Measurements from ENCODE around the gene ATP4B.
"Not testable (repeated sequence)": the region's sequence is repeated elsewhere in the genome, so short reads cannot be mapped to it uniquely, and the experiment has no call there.

The ATP4B gene

DNA sequence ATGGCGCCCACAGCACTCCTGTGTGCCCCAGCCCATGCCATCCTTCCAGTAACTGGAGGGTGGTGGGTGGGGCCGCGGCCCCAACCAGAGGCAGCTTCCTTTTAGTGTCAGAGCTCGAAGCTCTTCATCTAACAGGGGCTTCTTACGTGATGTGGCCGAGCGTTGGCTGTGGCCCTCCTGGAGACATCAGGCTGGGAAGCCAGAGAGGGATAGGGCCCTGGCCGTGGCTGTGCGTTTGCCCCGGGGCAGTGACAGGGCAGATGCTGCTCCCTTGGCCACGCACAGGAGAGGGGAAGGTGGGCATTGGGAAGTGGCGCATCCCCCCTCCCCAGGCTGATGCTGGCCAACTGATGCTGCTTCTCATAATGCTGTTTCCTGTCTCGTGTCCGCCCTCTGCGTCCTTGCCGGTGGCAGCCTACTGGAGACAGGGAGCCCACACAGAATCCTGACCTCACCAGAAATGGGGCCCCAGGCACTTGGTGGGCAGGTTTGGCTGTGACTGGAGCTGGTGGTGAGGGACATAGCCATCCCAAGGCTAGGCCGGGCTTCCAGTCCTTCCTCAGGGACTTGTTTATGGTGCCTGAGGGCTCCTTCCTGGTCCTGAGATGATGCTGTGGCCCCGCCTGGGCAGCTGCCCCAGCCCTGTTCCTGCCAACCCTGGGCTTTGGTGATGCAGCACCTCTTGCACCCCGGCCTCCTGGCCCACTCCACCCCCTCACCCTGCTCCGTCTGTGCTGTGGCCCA, 34.3 kb downstream of the ATP4B start:
- DNase-seq: no peak

- DNase-seq: no peak
Measured at GRCh38 chr13:113622791-113623490, 35.1 kb downstream of the ATP4B start.

- not testable (repeated sequence) for DNase-seq
Measured at GRCh38 chr13:113621986-113622550, 35.9 kb downstream of the ATP4B start.

DNA sequence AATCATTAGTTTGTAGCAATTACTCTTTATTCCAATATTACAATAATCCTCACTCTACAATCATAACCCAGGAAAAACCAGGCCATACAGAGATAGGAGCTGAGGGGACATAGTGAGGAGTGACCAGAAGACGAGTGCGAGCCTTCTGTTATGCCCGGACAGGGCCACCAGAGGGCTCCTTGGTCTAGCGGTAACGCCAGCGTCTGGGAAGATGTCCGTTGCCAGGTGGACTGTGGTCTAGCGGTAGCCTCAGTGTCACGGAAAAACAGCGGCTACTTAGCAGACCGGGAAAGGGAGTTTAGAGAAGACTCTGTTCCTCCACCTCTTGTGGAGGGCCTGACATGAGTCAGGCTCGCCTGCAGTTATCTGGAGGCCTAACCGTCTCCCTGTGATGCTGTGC, 36.5 kb downstream of the ATP4B start:
- not testable (repeated sequence) for DNase-seq

- no peak for DNase-seq
Measured at GRCh38 chr13:113621046-113621445, 37.0 kb downstream of the ATP4B start.

DNA sequence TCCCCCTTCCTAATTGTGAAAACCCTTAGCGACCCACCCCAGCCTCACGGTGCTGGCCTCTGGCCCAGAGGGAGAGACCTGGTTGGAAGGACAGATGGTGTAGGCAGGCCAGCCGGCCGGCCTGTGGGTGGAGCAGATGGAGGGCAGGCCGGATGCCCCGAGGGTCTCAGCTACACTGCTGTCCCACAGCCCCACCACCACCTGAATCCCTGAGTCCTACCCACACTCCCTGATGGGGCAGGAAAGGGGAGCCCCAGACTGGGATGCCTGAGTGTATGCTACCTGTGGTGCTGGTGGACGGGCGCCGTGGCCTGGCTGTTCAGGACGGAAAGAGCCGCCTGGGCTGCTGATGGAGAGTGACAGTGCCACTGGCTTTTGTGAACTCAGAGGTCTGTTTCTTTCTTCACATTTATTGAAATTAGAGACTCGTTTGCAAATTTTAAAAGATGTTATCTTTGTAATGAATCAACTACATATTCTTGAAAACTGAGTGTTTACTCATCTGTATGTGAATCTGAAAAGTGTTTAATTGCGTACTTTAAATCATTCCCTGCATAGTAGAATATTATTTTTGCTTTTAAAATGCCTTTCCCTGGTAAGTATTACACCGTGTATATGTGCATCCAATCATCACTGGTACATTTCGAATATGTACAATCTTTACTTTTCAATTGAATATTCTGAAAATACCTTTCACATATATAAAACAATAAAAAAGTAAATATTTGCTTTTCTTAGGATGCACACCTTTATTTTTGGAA, 37.8 kb downstream of the ATP4B start:
- DNase-seq: no peak

DNA sequence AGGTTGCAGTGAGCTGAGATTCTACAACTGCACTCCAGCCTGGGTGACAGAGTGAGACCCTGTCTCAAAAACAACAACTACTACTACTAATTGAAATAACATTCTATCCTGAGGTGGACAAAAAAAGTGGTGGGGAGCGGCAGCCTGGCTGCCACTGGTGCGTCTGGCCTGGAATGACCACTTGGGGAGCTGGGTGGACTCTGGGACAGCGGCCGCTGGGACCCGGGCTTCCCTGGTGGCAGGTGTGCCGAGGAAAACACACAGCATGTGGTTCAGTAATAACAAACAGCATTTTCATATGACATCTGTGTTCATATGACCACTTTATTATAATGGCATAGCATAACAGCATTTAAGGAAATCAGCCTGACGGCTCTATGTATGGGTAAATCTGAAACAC, 39.5 kb downstream of the ATP4B start:
- no peak for DNase-seq

DNA sequence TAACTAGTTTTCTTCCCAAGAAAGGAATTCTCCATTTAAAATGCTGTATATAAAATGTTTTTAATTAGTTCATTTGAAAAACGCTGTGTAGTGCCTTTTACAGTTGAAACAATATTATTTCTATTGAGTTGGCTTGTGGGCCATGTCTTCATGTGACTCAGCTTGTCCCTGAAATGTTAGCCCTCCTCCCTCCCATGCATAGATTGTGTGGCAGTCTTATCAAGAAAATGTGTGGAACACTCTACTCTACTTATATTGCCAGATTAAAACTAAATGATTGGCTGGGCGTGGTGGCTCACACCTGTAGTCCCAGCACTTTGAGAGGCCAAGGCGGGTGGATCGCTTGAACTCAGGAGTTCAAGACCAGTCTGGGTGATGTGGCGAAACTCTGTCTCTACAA, 40.0 kb downstream of the ATP4B start:
- DNase-seq: no peak

DNA sequence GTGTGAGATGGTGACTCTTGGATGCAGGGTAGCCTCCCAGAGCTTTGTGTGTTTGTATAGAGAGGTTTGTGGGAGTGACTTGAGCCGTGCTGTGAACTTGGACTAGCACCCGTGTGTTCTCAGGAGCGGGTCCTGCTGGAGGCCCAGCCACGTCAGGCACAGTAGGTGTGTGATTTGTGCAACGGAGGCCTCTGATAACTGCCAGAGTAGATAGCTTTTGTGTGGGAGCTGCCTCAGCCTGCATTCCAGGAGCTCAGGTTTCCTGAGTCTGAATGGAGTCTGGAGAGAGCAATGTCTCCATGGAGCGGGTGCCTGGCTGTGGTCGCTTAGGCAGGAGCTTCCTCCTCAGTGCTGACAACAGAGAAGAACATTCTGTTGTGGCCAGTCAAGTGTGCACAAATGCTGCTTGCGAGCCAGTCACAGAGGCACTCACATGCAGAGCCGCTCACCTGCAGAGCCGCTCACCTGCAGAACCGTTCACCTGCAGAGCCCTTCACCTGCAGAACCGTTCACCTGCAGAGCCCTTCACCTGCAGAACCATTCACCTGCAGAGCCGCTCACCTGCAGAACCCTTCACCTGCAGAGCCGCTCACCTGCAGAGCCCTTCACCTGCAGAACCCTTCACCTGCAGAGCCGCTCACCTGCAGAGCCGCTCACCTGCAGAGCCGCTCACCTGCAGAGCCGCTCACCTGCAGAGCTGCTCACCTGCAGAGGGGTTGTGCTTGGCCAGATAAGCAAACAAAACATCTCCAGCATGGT, 40.8 kb downstream of the ATP4B start:
- peak; percentile 56 for DNase-seq

DNA sequence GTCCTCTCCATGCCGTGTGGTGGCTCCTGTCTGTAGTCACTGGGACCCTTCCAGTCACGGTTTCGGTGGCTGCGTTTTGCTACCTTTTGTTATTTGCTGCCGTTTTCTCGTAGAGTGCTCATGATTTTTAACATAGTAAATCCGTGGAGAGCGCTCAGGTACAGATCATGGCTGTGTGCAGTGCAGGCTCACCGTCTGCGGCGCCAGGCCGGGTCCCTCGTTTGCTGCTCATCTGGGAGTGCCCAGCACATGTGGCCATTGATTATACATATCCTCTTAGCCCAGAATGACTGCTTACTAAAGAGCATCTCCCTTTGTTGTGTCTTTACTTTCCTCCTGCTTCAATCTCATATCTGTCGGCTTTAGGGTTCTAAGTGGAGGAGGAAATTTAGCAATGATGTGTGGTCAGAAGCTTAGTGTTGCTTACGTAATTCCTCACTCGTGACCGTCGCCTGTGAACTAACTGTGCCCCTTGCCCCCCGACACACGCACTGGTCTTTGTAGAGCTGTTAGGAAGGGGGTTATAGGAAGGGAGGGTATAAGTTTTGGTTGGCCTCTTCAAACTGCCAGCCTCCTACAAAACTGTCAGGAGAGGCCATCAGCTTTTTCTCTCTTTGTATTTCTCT, 41.6 kb downstream of the ATP4B start:
- DNase-seq: no peak

DNA sequence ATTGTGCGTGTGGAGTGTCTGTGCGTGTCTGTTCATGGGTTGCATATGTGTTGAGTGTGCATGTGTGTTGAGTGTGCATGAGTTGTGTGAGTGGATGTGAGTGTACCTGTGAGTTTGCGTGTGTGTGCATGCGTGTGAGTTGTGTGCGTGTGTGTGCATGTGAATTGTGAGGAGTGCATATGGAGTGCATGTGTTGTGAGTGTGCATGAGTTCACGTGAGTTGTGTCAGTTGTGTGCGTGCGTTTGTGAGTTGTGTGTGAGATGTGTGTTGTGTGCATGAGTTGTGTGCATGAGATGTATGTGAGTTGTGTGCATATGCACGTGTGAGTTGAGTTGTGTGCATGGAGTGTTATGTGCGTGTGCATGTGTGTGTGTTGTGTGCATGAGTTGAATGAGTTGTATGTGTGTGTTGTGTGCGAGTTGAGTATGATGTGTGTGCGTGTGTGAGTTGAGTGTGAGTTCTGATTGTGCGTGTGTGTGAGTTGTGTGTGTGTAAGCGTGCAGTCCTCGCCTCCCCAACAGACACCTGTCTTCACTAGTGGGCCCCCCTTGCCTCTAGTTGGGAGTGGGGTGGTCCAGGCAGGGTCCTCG, 44.1 kb downstream of the ATP4B start:
- no peak for DNase-seq

- no peak for DNase-seq
Measured at GRCh38 chr13:113612607-113613006, 45.4 kb downstream of the ATP4B start.

GRCh38 chr13:113611996-113612395, 46.0 kb downstream of the ATP4B start:
- no peak for DNase-seq

DNA sequence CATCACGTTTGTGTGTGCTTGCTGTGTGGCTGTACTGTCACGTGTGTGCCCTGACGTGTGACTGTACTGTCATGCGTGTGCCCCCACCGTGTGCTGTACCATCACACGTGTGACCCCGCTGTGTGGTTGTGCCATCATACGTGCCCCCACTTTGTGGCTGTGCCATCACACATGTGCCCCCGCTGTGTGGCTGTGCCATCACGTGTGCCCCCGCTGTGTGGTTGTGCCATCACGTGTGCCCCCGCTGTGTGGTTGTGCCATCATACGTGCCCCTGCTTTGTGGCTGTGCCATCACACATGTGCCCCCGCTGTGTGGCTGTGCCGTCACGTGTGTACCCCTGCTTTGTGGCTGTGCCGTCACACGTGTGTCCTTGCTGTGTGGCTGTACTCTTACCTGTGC, 47.7 kb downstream of the ATP4B start:
- DNase-seq: no peak

GRCh38 chr13:113609616-113610015, 48.4 kb downstream of the ATP4B start:
- no peak for DNase-seq

DNA sequence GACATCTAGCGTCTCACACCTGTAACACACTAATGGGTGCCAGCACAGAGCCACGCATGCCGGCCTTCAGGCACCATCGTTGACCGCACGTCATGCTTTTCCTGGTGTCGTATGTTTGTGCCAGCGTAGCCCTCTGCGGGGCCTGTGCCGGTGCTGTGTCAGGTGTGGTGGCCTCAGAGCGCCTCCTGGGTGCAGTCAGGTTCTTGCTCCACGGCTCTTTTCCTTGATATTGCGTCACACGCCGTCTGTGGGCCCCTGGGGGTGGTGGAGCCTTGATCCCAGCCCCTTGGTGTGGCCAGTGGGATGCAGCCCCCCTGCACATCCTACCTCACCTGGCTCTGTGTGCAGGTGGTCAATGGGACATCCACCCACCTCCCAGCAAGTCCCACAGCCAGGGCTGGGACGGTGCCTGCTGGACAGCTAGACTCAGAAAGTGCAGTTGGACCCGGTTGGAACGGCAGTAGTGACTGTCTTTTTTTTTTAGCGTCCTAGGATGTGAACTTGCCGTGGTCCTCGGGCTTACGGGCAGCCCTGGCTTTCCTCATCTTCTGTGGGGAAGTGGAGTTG, 48.9 kb downstream of the ATP4B start:
- DNase-seq: no peak

GRCh38 chr13:113607889-113608635, 49.9 kb downstream of the ATP4B start:
- DNase-seq: no peak

DNA sequence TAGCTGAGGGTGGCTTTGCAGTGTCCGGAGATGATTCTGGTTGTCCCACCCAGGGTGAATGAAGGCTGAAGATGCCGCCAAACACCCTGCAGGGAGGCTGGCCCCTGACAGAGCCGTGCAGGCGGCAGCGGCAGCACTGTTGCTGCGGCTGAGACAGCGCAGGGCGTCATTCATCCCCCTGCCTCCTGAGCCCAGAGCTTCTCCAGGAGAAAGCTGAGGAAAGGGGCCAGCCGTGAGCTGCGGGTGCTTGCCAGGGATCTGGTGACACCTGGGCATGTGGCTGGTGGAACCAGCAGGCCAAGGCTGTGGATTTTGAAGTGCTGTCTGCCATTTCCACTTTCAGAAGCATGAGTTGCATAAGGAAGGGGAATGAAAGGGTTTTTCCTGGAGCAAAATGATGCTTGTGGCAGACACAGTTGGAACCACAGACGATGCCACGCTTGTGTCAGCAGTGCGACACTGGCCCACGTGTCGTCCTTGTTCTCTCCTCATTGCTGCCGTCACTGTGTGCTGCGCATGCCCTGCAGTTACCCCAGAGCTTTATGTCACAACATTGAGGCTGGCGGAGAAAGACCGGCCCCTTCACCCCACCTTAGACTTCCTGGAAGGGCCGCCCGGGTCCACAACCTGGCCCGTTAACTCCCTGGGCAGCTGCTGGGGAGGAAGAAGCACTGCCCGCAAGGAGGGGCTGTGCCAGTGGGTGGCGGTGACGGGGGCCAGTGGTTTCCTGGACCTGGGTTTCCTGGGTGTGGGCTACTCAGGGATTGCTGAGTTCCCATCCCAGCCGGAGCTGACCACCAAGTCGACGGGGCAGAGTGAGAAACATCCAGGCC, 50.7 kb downstream of the ATP4B start:
- DNase-seq: no peak

DNA sequence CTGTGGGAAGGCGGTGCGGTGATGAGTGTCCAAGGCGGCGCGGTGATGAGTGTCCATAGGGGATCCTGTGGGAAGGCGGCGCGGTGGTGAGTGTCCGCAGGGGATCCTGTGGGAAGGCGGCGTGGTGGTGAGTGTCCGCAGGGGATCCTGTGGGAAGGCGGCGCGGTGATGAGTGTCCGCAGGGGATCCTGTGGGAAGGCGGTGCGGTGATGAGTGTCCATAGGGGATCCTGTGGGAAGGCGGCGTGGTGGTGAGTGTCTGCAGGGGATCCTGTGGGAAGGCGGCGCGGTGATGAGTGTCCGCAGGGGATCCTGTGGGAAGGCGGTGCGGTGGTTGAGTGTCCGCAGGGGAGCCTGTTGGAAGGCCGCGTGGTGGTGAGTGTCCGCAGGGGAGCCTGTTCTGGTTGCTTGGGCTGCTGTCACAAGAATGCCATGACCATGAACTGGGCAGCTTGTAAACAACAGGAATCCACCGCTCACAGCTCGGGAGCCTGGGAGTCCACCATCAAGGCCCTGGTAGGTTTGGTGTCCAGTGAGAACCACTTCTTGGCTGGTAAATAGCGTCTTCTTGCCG, 52.0 kb downstream of the ATP4B start:
- no peak for DNase-seq
